Smooth muscle cell of the brain vasculature (primary cell): ENCODE measurements around the gene PLP2.
"Not testable (repeated sequence)": the region's sequence is repeated elsewhere in the genome, so short reads cannot be mapped to it uniquely, and the experiment has no call there.

Experiments
- DNase-seq: peaks from one replicate; pipeline ENCODE4 v3.0.0-alpha.2; 2012; ENCODE audit warnings: low read depth, low spot score

The PLP2 gene

DNA sequence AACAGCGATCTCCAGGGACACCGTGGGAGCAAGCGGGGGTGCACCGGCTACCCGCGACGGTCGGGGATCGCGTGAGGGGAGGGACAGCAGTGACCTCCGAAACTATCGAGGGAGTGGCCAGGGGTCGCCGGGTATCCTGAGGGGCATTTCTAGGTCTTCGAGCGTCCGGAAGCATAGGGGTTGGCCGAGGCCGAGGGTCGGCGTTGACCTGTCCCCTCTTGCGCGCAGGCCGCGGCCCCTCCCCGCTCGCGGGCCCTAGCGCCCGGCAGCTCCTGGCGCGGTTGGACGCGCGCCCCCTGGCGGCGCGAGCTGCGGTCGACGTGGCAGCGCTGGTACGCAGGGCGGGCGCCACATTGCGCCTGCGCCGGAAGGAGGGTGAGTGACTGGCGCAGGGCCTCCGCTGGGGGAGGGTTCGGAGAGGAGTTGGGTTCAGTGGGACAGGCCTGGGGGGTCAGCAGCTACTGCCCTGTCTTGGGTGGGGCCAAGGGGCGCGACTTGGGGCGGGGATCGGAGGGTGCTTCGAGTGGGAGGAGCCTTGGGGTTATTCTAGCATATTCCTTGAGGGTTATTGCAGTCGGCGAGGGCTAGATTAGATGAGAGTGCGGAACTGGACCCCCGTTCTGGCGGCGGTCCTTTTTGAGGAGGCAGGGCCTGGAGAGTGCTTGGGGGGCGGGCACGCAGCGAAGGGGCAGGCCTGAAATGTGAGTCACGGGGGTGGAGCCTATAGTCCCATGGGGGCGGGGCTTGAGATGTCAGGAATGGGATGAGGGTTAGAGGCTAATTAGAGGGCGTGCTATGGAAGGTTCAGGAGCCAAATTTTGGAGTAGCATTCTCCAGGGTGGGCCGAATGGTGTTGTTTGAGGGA lies 7.9 kb upstream of the PLP2 start:
- DNase-seq, result no peak

DNA sequence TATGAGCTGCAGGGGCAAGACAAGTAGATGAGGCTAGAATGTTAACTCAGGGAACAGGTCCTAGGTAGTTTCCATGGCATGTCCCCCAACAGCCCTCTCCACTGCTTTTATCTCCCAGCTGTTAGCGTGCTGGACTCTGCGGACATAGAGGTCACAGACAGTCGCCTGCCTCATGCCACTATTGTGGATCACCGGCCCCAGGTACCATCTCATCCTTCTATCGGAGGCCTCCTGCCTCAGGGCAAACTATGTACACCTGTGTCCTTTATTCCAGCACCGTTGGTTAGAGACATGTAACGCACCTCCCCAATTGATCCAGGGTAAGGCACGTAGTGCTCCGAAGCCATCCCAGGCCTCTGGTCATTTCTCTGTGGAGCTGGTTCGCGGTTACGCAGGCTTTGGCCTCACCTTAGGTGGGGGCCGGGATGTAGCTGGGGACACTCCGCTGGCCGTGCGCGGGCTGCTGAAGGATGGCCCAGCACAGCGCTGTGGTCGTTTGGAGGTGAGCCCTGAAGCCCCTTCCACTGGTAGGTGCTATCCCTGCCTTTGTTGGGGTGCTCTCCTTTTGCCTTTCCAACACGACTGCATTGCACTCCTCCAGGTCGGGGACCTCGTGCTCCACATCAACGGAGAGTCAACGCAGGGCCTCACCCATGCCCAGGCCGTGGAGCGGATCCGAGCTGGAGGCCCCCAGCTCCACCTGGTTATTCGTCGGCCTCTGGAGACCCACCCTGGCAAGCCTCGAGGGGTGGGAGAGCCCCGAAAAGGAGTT lies 6.9 kb upstream of the PLP2 start:
- DNase-seq, result no peak

DNA sequence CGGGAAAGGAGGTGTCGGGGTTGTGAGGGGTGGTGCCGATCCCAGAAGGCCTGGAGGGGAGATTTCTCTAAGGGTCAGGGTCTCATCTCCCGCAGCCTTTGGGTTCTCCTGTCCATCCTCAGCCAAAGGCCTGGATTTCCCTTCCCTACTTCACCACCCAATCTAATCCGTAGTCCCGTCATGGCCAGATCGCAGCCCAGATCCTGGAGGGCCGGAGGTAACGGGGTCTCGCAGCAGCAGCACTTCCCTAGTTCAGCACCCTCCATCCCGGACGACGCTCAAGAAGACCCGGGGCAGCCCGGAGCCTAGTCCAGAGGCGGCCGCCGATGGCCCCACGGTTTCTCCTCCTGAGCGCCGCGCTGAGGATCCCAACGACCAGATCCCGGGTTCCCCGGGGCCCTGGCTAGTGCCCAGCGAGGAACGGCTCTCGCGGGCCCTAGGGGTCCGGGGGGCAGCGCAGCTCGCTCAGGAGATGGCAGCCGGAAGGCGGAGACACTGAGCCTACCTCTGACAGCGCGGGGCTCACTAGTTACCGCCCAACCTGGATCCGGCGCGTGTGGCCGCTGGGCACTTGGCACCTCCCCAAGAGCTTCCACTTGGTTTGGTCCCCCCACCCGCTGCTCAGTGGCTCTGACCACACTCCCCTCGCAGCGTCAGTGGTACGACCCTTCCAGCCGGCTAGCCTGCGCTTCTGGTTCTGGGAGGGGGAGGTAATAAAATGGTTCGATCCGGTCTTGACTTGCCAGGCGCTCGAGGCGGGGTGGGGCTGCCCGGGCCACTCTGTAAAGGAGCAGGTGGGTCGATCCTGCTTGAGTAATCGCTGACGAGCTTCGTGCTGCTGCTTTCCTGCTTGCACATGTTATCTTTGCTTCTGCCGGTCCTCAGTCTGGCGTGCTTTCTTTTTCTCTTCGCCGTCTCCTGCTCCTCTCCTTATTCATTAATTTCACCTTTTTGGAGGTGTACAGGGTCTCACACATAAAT lies 5.5 kb upstream of the PLP2 start:
- DNase-seq, result no peak

DNA sequence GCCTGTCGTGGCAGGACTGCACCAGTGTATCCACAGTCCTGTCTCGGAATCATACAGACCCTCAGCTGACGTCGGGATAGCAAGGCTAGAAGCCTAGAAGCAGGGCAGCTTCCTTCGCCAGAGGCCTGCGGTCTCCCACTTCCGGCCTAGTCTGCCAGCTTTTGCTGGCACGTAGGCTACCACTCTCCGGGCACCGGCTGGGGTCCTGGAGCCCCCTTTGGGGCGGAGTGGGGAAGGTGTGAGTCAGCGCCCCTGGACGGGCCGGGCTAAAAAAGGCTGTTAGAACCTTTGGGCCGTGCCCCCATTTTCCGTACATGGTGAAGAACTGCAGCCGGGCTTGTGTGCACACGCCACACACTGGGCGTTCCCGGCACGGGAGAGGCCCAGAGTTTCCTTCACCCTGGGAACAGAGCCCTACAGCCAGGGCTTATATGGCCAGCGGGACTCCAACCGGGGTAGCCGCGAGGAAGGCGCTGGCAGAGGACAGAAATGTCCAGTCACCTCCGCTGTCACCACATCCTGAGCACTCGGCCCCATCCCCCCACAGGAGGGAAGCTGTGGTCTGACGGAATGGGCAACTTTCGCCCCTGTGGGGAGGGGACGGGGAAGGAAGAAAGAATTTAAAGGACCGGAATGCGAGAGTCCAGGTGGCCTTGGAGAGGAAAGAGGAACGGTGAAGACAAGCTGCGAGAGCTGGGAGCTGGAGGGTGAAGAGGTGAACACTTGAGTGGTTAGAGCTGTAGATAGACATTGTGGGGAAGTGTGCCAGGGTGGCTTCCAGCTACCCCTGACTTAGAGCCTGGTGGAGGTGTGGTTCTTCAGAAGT lies 4.6 kb upstream of the PLP2 start:
- no peak for DNase-seq

DNA sequence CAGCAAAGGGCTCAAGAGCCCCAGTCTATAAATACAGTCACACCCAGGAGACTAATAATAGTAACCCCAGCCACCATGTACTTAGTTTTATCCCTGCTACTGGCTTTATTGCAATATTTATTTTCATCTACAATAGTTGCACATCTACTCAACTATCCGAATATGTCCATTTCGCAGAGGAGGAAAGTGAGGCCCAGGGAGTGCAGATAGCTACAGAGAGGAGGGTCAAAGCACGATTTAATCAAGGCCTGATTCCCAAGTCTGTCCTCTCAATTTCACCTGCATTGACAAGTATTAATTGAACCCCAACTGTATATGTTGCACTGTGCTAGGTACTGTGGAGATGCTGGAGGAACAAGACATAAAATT lies 4.0 kb upstream of the PLP2 start:
- no peak for DNase-seq

DNA sequence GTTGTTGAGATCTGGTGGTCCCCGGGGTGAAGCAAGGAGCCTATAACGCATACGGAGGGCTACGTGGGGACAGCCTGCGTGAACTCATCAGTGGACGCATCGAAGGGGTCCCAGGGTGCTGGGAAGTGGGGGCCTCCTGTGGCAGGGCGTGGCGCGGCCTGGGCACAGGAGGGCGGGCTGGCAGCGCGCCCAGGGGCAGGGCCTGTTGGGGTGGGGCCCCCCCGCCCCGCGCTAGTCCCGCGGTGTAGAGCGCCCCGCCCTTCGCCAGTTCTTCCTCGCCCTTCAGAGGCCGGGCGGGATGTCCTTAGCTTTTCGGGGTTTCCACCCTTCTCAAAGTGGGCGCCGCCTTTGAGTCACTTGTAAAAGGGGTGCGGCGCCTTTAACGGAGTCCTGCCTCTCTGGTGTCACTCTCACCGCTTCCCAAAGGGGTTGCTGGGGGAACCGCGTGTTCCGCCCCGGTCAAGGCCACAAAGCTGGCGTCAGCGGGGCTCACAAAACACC lies 632 bp downstream of the PLP2 start:
- DNase-seq, result no peak

DNA sequence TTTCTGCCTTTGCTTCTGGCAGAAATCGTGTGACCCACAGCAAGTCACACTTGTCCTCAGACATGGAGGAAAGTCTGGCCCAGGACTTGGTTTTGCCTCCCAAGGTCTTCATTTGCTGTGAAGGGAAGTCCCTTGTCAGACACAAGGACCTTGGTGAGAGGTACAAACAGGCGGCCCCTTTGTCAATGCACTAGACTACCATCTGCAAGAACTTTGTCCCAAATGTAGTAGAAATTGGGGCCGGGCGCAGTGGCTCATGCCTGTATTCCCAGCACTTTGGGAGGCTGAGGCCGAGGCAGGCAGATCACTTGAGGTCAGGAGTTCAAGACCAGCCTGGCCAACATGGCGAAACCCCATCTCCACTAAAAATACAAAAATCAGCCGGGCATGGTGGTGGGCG lies 1.8 kb downstream of the PLP2 start:
- DNase-seq, result not testable (repeated sequence)

DNA sequence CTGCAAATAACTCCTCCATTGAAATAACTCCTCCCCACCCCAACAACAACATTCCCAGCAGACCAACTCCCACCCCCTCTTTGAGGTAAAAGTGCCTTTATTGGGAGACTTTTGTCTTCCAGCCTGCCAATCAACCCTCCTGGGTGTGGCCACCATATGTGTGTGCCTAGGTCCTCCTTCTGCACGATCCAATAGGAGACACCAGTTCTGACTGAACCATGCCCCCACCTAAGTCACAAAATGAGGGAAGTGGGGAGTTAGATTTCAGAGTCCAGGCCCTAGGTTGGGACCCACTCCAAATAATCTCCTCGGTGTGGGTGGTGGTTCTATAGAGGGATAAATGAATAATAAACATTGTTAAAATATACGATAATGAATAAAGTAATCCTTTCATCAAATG lies 3.0 kb downstream of the PLP2 start:
- no peak for DNase-seq

DNA sequence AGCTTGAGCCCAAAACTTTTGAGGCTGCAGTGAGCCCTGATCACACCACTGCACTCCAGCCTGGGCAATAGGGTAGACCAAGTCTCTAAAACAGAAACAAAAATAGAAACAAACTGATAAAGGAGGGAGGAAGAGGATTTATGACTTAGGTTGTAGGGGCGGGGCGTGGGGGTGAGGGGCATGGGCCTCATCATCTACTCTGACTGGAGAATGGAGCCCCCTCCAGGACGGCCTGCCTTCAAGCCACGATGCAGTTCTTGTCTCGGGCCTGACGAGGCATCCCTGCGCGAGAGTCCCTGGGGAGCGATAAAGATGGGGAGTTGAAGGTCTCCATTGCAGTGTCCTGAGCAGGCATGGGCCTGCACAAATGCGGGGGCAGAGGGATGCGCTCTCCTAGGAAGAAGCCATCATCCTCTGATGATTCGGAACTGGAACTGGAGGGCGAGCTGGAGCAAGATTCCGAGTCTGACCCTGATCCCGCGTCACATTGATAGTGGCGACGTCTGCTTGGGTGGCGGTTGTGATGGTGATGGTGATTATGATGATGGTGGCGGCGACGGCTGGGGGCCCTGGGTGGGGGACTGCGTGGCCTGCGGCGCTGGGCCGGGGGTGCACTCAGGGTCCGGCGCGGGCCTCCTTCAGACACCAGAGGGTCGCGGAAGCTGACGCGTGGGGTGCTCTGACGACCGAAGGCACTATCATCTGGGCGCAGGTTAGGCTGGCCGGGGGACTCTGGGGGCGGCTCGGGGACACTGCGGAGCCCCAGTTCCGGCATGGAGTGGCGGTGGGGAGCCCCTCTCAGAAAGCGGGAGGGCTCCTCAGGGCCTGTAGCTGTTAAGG lies 4.0 kb downstream of the PLP2 start:
- DNase-seq, result no peak

DNA sequence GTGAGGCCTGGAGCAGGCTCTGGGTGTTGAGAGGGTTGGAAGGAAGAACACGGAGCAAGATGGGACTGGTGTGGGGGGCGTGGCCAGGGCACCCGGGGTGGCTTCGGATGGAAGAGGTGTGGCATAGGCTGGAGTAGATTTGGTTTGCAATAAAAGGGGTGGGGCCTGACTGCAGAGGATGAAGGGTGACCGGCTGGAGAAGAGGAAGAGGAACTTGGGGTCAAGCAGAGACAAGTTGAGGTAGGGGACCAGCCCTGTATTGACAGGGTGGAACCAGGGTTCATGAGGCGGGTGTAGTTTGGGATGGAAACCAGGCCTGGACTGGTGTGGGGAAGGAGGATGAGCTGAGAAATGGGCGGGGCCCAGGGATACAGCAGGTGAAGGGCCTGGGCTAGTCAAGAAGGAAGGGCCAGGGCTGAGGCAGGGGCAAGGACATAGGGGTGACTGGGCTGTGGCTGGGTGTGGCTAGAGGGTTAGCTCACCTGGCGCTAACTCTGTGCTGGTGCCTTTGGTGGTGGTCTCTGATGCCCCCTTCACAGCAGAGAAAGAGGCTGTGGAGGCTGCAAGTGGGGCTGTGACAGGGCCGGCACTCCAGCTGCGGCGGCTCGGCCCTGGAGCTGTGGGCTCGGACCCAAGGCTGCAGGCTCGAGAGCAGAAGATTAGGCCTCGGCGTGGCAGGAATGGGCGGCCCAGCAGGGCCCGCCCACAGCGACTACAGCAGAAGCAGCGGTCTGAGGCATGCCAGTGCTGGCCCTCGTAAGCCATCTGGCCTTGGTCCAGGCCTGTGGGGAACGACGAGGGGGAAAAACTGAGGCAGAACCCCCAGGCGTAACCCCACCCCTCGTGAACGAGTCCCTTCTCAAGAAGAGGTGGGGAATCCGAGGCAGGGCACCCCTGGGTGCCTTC lies 5.0 kb downstream of the PLP2 start:
- no peak for DNase-seq

DNA sequence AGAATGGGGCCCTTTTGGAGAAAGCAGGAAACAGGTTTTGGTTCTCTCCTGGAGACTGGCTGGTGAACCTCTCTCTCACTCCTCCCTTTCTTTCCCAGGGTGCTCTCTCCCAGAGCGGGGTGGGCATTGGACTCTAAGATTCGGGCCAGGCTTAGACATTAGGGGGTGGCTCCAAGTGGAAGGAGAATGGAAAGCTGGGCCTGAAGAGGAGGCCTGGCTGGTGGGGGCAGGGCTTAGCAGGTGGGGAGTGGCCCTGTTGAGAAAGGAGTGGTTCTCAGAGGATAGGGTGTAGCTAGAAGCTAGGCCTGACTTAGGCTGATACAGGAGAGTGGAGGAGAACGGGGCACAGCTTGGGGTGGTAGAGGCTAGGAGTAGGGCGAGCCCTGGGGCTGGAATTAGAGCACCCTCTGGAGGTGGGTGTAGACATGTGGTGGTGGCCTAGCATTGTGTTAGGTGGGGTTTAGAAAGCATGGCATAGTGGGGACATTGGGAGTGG lies 5.7 kb downstream of the PLP2 start:
- no peak for DNase-seq

DNA sequence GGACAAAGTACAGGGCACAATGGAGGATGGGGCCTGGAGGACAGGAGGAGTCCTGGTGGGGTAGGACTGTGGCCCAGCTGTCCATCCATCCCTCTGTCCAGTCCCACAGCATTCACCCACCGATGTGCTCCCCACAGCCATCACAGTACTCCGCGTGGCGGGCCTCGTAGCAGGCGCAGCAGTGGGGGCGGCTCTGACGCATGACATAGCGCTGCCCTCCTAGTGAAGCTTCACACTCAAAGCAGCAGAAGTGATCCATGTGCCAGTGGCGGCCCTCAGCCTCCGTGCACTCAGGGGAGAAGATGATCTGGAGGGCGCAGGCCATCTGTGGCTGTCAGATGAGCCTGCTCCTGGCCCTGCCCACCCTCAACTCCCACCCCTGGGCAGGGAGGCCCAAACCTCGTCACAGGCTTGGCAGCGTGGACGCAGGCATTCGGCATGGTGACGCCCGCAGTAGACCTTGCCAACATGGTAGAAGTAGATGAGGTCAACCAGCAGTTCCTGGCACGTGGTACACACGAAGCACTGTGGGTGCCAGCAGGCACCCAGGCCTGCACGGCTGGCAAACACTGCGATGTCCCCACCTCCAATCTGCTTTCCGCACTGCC lies 6.3 kb downstream of the PLP2 start:
- no peak for DNase-seq

DNA sequence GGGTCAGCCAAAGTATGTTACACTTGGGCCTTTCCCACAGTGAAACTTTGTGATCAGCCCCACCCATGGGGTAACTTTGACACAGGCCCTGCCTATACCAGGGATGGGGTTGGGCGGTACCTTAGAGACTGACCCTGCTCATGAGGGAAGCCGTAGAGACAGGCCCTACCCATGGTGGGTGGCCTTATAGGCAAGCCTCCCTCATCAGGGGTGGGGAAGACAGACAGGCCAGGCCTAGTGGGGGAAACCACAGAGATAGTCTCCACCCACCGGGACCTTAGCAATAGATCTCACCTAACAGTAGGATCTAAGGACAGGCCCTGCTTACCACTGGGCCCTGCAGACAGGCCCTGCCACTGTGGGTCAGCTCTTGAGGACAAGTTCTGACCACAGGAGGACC lies 6.8 kb downstream of the PLP2 start:
- DNase-seq, result no peak

DNA sequence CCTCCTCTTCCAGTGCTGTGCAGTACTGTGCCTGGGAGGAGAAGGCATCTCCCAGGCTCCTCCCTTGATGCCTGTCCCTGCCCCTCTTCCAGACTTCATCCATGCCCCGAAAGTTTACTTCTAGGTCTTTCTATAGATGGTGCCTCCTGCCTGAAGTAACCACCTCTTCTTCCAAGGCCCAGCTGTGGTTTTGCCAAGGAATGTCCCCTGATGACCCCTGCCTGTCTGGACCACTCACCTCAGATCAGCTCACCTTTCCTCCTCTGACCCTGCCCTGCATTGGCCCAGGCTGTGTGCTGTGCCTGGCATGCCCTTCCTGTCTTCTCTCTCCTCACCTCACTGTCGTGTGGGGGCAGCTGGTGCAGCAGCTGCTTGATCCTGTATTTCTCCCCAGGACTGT lies 7.7 kb downstream of the PLP2 start:
- DNase-seq, result no peak

DNA sequence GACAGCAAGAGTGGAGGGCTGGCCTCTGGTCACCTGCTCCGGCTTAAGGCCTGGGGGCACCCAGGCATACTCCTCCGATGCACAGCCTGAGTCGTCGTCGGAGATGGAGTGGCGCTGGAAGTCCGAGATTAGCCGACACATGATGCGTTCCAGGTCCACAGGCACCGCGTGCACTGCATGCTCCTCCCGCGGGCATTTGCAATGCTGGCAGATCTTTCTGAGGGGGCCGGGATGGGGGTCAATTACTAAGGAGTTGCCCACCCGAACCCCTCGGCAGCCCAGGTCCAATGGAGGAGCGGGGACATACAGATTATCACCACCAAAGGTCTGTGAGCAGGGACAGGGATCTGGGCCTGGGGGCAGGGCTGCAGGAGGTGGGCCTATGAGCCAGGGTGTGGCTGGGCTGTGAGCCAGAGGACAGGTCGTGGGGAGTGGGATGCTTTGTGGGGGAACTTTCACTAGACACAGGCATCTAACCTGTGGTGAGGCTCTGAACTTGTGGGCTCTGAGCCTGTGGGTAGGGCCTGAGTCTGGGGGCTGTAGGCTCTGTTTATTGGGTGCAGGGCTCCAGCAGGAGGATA lies 12.1 kb downstream of the PLP2 start:
- DNase-seq, result no peak

DNA sequence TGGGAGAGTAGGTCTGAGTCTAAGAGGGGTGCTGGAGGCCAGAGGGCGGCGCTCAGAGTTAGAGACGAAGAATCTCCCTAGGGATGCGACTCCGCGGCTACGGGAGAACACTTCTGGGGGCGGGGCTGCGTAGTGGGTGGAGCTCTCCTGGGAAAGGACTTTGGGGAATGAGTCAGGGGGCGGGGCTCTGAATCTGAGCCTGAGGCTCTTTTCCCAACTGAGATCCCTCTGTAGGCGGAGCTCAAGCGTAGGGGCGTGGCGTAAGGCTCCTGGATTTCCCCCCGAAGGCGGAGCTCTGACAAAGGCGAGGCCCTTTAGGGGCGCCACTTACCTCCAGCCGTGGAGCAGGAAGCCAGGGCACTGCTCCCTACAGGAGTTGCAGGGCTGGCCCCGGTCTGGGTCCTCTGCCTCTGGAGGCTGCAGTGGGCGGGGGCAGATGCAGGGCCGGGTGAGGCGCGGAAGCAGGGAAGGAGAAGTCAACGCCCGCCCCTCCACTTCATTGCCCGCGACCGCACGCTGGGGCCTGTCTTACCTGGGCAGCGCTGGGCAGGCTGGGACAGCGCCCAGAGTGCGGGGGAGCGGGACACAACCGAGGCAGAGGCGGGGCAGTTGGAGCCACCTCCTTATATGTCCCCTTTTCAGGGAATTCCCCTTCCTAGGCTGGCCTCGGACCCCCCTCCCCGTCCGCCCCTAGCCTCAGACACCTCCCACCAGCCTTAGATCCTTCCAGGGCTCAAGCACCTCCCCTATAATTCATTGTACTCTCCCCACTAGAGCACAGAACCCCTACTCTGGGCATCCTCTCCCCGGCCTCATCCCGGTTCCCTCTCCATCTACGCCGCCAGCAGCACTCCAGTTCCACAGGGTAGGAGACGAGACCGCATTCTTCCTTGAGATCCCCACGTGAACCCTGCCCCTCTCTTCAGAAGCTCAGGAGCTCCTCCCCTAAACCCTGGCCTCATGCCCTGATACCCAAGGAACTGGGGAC lies 12.9 kb downstream of the PLP2 start:
- peak; percentile 64 for DNase-seq
